WTC11 (cell line): ENCODE results near the gene FAM241A. TPM values are rescaled to one million over a fixed set of nuclear protein-coding genes. Genes with fewer than 3 reads are reported as not detected.

Experiments
- ATAC-seq: fragments of 200-7000 bp; cut with Tn5 transposase; 2 replicates; pipeline ENCODE4 v1.10.0; 2021; ENCODE audit warnings: mild to moderate bottlenecking, moderate library complexity
- CTCF ChIA-PET: fragments of 300-600 bp; sonication (Branson Sonifier 250); formaldehyde crosslinking; loops from one replicate; lab custom pipeline; 2021; ENCODE audit warnings: antibody characterized with exemption; lab: Charles Lee
- POLR2A ChIA-PET: fragments of 350-600 bp; sonication (Branson Sonifier 250); formaldehyde crosslinking; loops from one replicate; lab custom pipeline; 2021; ENCODE audit warnings: antibody characterized with exemption; lab: Charles Lee
- DNase-seq: peaks from one replicate; pipeline ENCODE4 v3.0.0; 2021; ENCODE audit warnings: low spot score
- H3K27ac Mint-ChIP-seq: 2 replicates; pipeline ENCODE4 v1.8.0; 2021; ENCODE audit warnings: mixed read lengths
- H3K27me3 Mint-ChIP-seq: 2 replicates; pipeline ENCODE4 v1.8.0; 2021; ENCODE audit warnings: low read depth, mild to moderate bottlenecking, moderate library complexity, mixed read lengths
- H3K36me3 Mint-ChIP-seq: 2 replicates; pipeline ENCODE4 v1.8.0; 2021; ENCODE audit warnings: mixed read lengths
- H3K4me1 Mint-ChIP-seq: 2 replicates; pipeline ENCODE4 v1.8.0; 2022; ENCODE audit warnings: mixed read lengths
- H3K4me3 Mint-ChIP-seq: 2 replicates; pipeline ENCODE4 v1.8.0; 2021; ENCODE audit warnings: mild to moderate bottlenecking, moderate library complexity, mixed read lengths
- H3K9me3 Mint-ChIP-seq: 2 replicates; pipeline ENCODE4 v1.8.0; 2021; ENCODE audit warnings: mixed read lengths
- AR ChIP-seq: fragments of 250-450 bp; sonication (Bioruptor Pico); IDR thresholded peaks from 2 replicates; pipeline ENCODE4 v1.9.0; 2021; ENCODE audit warnings: mild to moderate bottlenecking
- ATF2 ChIP-seq: sonication (generic); formaldehyde crosslinking; IDR thresholded peaks from 2 replicates; pipeline ENCODE4 v1.8.1; 2022; ENCODE audit warnings: low read depth, missing genetic modification reagents, borderline replicate concordance
- FOXK1 ChIP-seq: sonication (generic); formaldehyde crosslinking; IDR thresholded peaks from 2 replicates; pipeline ENCODE4 v1.8.0; 2022; ENCODE audit warnings: mild to moderate bottlenecking, moderate library complexity, missing genetic modification reagents
- GRHL2 ChIP-seq: fragments of 250-450 bp; sonication (Bioruptor Pico); IDR thresholded peaks from 2 replicates; pipeline ENCODE4 v1.8.0; 2022; ENCODE audit warnings: mild to moderate bottlenecking, moderate library complexity; ENCODE audit not compliant: insufficient replicate concordance, severe bottlenecking
- HMGA2 ChIP-seq: fragments of 250-450 bp; sonication (Bioruptor Pico); IDR thresholded peaks from 2 replicates; pipeline ENCODE4 v1.4.0; 2021; ENCODE audit warnings: mild to moderate bottlenecking, moderate library complexity
- JAZF1 ChIP-seq: fragments of 250-450 bp; sonication (Bioruptor Pico); IDR thresholded peaks from 2 replicates; pipeline ENCODE4 v1.9.0; 2021; ENCODE audit warnings: moderate library complexity, mild to moderate bottlenecking, inconsistent platforms
- SMAD3 ChIP-seq: sonication (generic); formaldehyde crosslinking; IDR thresholded peaks from 2 replicates; pipeline ENCODE4 v1.8.0; 2022; ENCODE audit warnings: missing genetic modification reagents, mild to moderate bottlenecking, borderline replicate concordance
- SMAD4 ChIP-seq: sonication (generic); formaldehyde crosslinking; IDR thresholded peaks from 2 replicates; pipeline ENCODE4 v1.8.0; 2022; ENCODE audit warnings: mild to moderate bottlenecking, missing genetic modification reagents
- TCF7 ChIP-seq: sonication (generic); formaldehyde crosslinking; IDR thresholded peaks from 2 replicates; pipeline ENCODE4 v1.8.0; 2022; ENCODE audit warnings: mild to moderate bottlenecking, low read depth, missing genetic modification reagents, moderate library complexity
- TEAD4 ChIP-seq: sonication (generic); formaldehyde crosslinking; IDR thresholded peaks from 2 replicates; pipeline ENCODE4 v1.8.0; 2022; ENCODE audit warnings: mild to moderate bottlenecking, missing genetic modification reagents
- ZNF138 ChIP-seq: sonication (generic); formaldehyde crosslinking; conservative IDR thresholded peaks from 2 replicates; pipeline ENCODE4 v1.8.1; 2022; ENCODE audit warnings: mild to moderate bottlenecking, moderate library complexity, missing genetic modification reagents
- ZNF219 ChIP-seq: sonication (generic); formaldehyde crosslinking; IDR thresholded peaks from 2 replicates; pipeline ENCODE4 v1.8.0; 2023; ENCODE audit warnings: missing genetic modification reagents, mild to moderate bottlenecking, borderline replicate concordance
- ZNF423 ChIP-seq: fragments of 250-450 bp; sonication (Bioruptor Pico); IDR thresholded peaks from 2 replicates; pipeline ENCODE4 v2.1.2; 2022; ENCODE audit warnings: mild to moderate bottlenecking, moderate library complexity
- ZNF512 ChIP-seq: sonication (generic); formaldehyde crosslinking; IDR thresholded peaks from 2 replicates; pipeline ENCODE4 v1.8.1; 2022; ENCODE audit warnings: missing genetic modification reagents, borderline replicate concordance
- ZNF532 ChIP-seq: fragments of 250-450 bp; sonication (Bioruptor Pico); IDR thresholded peaks from 2 replicates; pipeline ENCODE4 v1.9.0; 2021; ENCODE audit warnings: mild to moderate bottlenecking, borderline replicate concordance
- ZSCAN18 ChIP-seq: fragments of 250-450 bp; sonication (Bioruptor Pico); IDR thresholded peaks from 2 replicates; pipeline ENCODE4 v2.1.2; 2022; ENCODE audit warnings: mild to moderate bottlenecking, moderate library complexity
- total RNA-seq: library from RNA; stranded (reverse); gene quantifications from 3 replicates; pipeline ENCODE4 v1.2.3, GENCODE V29; 2021

FAM241A gene
- total RNA-seq, 1 experiment from 2014 or later = 0.22 TPM

- no peaks in the 10 kb centered on the region for H3K27me3 Mint-ChIP-seq
- TF ChIP-seq ZNF423 (CRISPR knock-in tag) (no peak), ZNF532 (no peak), ZNF219 (CRISPR knock-in tag) (no peak), SMAD4 (CRISPR knock-in tag) (no peak), SMAD3 (CRISPR knock-in tag) (no peak), AR (no peak), GRHL2 (CRISPR knock-in tag) (no peak), ZSCAN18 (CRISPR knock-in tag) (no peak), JAZF1 (CRISPR knock-in tag) (no peak), FOXK1 (no peak), ZNF512 (CRISPR knock-in tag) (no peak), HMGA2 (CRISPR knock-in tag) (no peak), TEAD4 (no peak), ZNF138 (no peak), ATF2 (CRISPR knock-in tag) (no peak), TCF7 (CRISPR knock-in tag) (no peak)
- TF ChIP-seq, all 79 proteins: peak for 0
- POLR2A ChIA-PET = no interaction called here
- Mint-ChIP-seq H3K27ac (no peak overlapping the region), H3K36me3 (no peaks in the 10 kb centered on the region), H3K9me3 (peaks cover 11% of the 10 kb centered on the region), H3K4me3 (no peak overlapping the region), H3K4me1 (peaks cover 4% of the 10 kb centered on the region)
- ATAC-seq (no peak), DNase-seq (no peak)
- CTCF ChIA-PET = interaction anchor here (1.2 kb wide), 1 partner anchor 39 kb away, joined by 3 read pairs; no protein-coding TSS in a partner anchor
Observed at GRCh38 chr4:112138538-112138937, 6.7 kb upstream of the FAM241A start.
